ENCODE data around the gene SLC47A2. TPM values are rescaled to one million over a fixed set of nuclear protein-coding genes. Genes with fewer than 3 reads are reported as not detected.

The SLC47A2 gene
- total and polyA plus RNA-seq, 5 experiments from 2014 or later, result not detected

- H3K9me3 Mint-ChIP-seq, result no peaks in the 10 kb centered on the region
- POLR2A ChIA-PET, result no interaction called here
- peaks cover 0 to 7% (median 2%) of the 10 kb centered on the region in 4 donors for H3K4me1 Mint-ChIP-seq
- no peak overlapping the region for H3K4me3 Mint-ChIP-seq
- H3K36me3 Mint-ChIP-seq, result no peaks in the 10 kb centered on the region
- ATAC-seq (no peak), DNase-seq (peak in 1 of 10 donors; percentile 14)
- H3K27me3 Mint-ChIP-seq, result peaks cover 0 to 31% (median 30%) of the 10 kb centered on the region in 5 donors
- peak overlapping the region in 1 of 10 donors; percentile 48 for H3K27ac Mint-ChIP-seq
Measured at GRCh38 chr17:19753661-19754463, 37.5 kb upstream of the SLC47A2 start.

DNA sequence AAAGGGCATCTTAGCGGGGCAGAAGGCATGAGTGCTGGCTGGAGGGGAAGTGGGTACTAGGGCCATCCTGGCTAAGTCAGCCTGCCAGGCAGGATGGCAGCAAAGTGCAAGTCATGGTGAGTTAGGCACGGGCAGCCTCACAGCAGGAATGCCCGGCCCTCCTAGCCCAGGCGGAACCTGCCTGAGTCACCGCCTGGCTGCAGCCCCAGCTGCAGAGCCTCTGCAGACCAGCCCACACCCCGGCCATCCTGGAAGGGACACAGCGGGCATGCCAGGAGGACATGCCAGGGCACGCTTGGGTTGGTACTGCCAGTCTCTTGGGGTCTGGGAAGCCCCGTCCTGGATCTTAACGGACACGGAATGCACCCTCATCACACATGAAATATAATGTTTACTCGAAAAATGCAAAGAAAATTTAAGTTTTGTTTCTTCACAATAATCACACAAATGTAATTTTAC is 36.7 kb upstream of the SLC47A2 start:
- Mint-ChIP-seq H3K27ac (no peak overlapping the region), H3K4me1 (peaks cover 0 to 7% (median 2%) of the 10 kb centered on the region in 4 donors), H3K9me3 (no peaks in the 10 kb centered on the region), H3K27me3 (peaks cover 0 to 33% (median 26%) of the 10 kb centered on the region in 5 donors), H3K4me3 (no peak overlapping the region), H3K36me3 (no peaks in the 10 kb centered on the region)
- DNase-seq (peak in 1 of 10 donors; percentile 22), ATAC-seq (no peak)
- POLR2A ChIA-PET, result no interaction called here

GRCh38 chr17:19752216-19753050 is 36.0 kb upstream of the SLC47A2 start:
- Mint-ChIP-seq H3K4me3 (no peak overlapping the region), H3K4me1 (peaks cover 0 to 7% (median 2%) of the 10 kb centered on the region in 4 donors), H3K9me3 (no peaks in the 10 kb centered on the region), H3K27ac (peak overlapping the region in 1 of 10 donors; percentile 44), H3K27me3 (peaks cover 0 to 33% (median 26%) of the 10 kb centered on the region in 5 donors), H3K36me3 (no peaks in the 10 kb centered on the region)
- POLR2A ChIA-PET, result no interaction called here
- DNase-seq (peak in 1 of 10 donors; percentile 26), ATAC-seq (no peak)

DNA sequence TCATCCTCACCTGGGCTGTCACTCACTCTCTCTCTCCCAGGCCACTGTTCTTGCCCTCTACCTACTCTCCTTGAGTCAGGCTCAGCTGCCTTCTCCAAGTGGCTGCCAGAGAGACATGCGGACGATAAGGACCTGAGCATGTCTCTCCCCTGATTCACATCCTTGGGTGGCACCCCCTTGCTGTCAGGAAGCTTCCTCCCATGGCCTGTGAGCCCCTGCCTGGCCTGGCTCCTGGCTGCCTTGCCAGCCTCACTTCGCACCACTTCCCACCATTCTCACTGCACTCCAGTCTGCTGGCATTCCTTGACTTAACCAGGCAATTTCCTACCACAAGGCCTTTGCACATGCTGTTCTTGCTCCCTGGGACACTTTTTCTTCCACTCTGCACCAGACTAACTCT is 34.5 kb upstream of the SLC47A2 start:
- Mint-ChIP-seq H3K4me3 (no peak overlapping the region), H3K9me3 (no peaks in the 10 kb centered on the region), H3K4me1 (peaks cover 0 to 7% (median 2%) of the 10 kb centered on the region in 4 donors), H3K27me3 (peaks cover 0 to 25% (median 18%) of the 10 kb centered on the region in 5 donors), H3K27ac (peak overlapping the region in 2 of 10 donors; percentile 1 to 15), H3K36me3 (no peaks in the 10 kb centered on the region)
- peak in 1 of 10 donors; percentile 22 for DNase-seq
- no peak for ATAC-seq
- POLR2A ChIA-PET, result interaction anchor here (0.6 kb wide), 1 partner anchor 28 kb away, joined by 6 read pairs; no protein-coding TSS in a partner anchor

DNA sequence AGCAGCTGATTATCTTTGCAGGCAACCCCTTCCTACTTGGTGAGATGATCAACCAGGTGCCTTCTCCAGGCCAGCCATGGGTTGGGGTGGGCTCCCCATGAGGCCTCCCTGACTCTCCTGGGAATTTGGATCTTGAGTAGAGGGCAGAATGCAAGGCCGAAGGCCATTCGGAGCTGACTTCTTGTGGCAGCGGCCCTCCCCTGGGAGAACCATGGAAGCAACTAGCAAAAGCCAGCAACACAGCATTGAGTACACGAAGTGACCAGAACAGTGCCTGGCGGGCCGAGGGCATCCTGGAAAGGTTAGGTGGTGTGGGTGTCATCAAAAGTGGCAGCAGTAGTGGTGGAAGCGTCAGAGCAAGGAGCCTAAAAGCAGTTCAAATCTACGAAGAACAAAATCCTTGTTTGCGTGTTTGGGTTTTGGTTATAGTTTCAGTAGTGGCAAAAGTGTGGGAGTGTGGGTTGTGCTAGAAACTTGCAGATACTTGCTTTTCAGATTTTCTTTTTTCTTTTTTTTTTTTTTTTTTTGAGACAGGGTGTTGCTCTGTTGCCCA is 33.7 kb upstream of the SLC47A2 start:
- Mint-ChIP-seq H3K9me3 (no peaks in the 10 kb centered on the region), H3K27ac (no peak overlapping the region), H3K4me3 (no peak overlapping the region), H3K36me3 (no peaks in the 10 kb centered on the region), H3K27me3 (peaks cover 0 to 23% (median 15%) of the 10 kb centered on the region in 5 donors), H3K4me1 (peaks cover 3 to 6% (median 3%) of the 10 kb centered on the region in 4 donors)
- DNase-seq (peak in 1 of 10 donors; percentile 55), ATAC-seq (no peak)
- POLR2A ChIA-PET, result no interaction called here

DNA sequence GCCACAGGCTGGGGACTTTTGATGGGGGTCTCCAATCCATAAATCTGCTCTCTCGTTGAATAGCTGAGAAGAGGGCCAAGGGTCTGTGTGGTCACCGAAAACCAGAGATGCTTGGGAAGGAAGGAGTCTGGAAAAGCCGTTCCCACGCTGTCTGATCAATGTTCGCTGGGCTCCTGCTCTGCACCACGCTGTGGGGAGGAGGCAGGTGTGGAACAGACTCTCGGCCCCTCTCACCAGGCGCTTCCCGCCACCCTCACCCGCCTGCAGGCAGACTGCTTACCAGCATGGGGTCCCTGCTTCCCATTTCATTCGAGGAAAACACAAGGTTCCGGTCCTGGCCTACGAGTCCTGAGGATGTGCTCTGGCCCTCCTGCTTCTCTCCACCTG is 32.4 kb upstream of the SLC47A2 start:
- H3K4me1 Mint-ChIP-seq, result peaks cover 0 to 12% (median 7%) of the 10 kb centered on the region in 4 donors
- H3K9me3 Mint-ChIP-seq, result no peaks in the 10 kb centered on the region
- DNase-seq (peak in 1 of 10 donors; percentile 35), ATAC-seq (no peak)
- H3K27ac Mint-ChIP-seq, result no peak overlapping the region
- H3K4me3 Mint-ChIP-seq, result no peak overlapping the region
- peaks cover 0 to 18% (median 15%) of the 10 kb centered on the region in 5 donors for H3K27me3 Mint-ChIP-seq
- POLR2A ChIA-PET, result no interaction called here
- H3K36me3 Mint-ChIP-seq, result no peaks in the 10 kb centered on the region

- DNase-seq, result peak in 1 of 10 donors; percentile 51
- peaks cover 0 to 18% (median 15%) of the 10 kb centered on the region in 5 donors for H3K27me3 Mint-ChIP-seq
- POLR2A ChIA-PET, result no interaction called here
- no peaks in the 10 kb centered on the region for H3K9me3 Mint-ChIP-seq
- peak within 1 kb of the TSS in 1 of 10 donors; percentile 58 for H3K4me3 Mint-ChIP-seq
- no peaks in the 10 kb centered on the region for H3K36me3 Mint-ChIP-seq
- H3K27ac Mint-ChIP-seq, result no peak within 1 kb of the TSS
- no peak for ATAC-seq
- peaks cover 0 to 12% (median 7%) of the 10 kb centered on the region in 4 donors for H3K4me1 Mint-ChIP-seq
Measured at GRCh38 chr17:19747829-19748806, 31.7 kb upstream of the SLC47A2 start, which contains the start of gene ALDH3A1. ALDH3A1 (minus strand) TSS chr17:19748298; CDS start chr17:19745129, 3,169 bp downstream.

DNA sequence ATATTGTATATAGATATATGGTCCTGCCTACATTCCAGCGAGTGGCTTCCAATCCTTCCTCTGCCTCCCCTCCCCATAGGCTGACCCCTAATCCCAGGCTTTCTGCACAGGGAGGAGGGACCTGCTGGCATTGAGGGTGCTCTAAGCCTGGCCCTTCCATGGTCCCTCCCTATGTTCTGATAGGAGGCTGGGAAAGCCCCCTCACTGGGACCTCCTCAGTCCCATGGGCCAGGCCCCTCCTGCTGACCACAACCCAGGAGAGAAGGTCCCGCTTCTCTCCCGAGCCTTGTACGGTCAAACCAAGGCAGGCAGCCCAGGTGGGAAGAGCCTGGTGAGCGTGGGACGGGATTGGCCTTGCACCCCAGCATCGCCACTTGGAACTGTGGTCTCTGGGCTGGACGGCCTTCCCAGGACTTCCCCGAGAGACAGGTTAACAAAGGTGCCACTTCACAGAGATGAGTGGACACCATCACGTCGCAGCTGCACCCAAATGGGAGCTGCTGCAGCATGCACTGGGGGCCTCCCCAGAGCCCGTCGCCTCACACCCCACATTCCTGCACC is 30.9 kb upstream of the SLC47A2 start:
- DNase-seq (peak in 1 of 10 donors; percentile 23), ATAC-seq (no peak)
- H3K27ac Mint-ChIP-seq, result no peak overlapping the region
- H3K36me3 Mint-ChIP-seq, result no peaks in the 10 kb centered on the region
- peaks cover 0 to 18% (median 15%) of the 10 kb centered on the region in 5 donors for H3K27me3 Mint-ChIP-seq
- POLR2A ChIA-PET, result interaction anchor here (1.0 kb wide), 1 partner anchor 24 kb away, joined by 3 read pairs; no protein-coding TSS in a partner anchor
- peaks cover 0 to 12% (median 7%) of the 10 kb centered on the region in 4 donors for H3K4me1 Mint-ChIP-seq
- no peaks in the 10 kb centered on the region for H3K9me3 Mint-ChIP-seq
- H3K4me3 Mint-ChIP-seq, result peak overlapping the region in 1 of 10 donors; percentile 58

DNA sequence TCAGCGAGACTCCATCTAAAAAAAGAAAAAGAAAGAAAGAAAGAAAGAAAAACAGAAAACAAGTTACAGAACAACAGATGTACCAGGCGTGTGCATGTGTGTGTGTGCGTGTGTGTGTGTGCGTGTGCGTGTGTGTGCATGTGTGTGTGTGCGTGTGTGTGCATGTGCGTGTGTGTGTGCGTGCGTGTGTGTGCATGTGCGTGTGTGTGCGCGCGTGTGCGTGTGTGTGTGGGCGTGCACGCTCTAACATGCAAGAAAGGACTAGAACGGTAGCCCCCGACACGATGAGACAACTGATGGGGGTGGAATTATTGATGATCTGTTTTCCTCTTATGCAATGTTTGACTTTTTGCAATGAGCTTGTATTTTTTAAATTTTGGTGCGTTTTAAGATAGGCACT is 30.1 kb upstream of the SLC47A2 start:
- Mint-ChIP-seq H3K27ac (peak overlapping the region in 2 of 10 donors; percentile 36 to 65), H3K36me3 (no peaks in the 10 kb centered on the region), H3K4me1 (peaks cover 0 to 12% (median 7%) of the 10 kb centered on the region in 4 donors), H3K27me3 (peaks cover 0 to 18% (median 12%) of the 10 kb centered on the region in 5 donors), H3K9me3 (no peaks in the 10 kb centered on the region), H3K4me3 (peak overlapping the region in 2 of 10 donors; percentile 38 to 71)
- DNase-seq (peak in 1 of 10 donors; percentile 37), ATAC-seq (no peak)
- POLR2A ChIA-PET, result interaction anchor here (1.0 to 3.0 kb wide), 2 partner anchors 25 to 98 kb away, joined by 3 to 28 read pairs; partner anchors contain the start of gene ALDH3A2

DNA sequence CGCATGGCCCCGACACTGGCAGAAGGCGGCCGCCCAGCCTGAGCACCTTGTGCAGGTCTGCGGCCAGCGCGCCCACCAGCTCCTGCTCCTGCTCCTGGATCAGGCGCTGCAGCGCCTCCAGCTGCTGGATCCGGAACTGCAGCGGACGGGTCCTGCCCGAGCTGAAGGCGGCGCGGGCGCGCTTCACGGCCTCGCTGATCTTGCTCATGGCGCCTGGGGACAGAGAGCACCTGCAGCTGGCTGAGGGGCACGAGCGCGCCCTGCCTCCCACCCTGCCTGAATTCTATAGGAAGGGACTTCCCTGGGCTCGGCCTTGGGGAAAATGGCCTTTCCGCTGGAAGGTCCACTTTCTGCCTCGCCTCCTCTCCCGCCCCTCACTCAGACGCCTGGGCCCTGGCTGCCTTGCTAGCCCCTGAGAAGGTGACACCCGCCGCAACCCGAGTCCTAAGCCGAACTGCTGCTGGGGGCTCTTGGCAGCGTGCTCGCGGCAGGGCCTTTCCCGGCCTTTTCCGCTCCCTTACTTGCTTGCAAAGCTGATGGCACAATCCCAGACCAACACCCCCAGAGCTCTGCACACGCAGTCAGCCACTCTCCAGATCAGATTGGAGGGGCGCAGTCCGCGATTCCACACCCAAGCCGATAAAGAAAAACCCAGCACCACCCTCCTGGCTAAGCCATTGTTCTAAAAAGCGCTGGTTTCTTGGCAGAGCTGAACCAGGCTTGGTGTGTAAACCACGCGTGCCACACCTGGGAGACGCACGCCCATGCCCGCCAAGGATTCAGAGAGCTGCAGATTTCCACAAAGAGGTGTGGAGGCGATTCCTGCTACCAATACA is 28.8 kb upstream of the SLC47A2 start:
- Mint-ChIP-seq H3K4me1 (peaks cover 0 to 12% (median 5%) of the 10 kb centered on the region in 4 donors), H3K4me3 (peak overlapping the region; percentile 36 to 88 (median 72)), H3K9me3 (no peaks in the 10 kb centered on the region), H3K36me3 (no peaks in the 10 kb centered on the region), H3K27me3 (peaks cover 0 to 18% (median 8%) of the 10 kb centered on the region in 5 donors), H3K27ac (peak overlapping the region in 4 of 10 donors; percentile 9 to 59 (median 38))
- ATAC-seq (peak; percentile 98), DNase-seq (peak; percentile 73 to 91 (median 84))
- POLR2A ChIA-PET, result interaction anchor here (1.4 to 3.0 kb wide), 3 partner anchors 13 to 97 kb away, joined by 3 to 28 read pairs (median 3); partner anchors contain the start of gene ALDH3A2

All from naive thymus-derived CD8-positive, alpha-beta T cell (primary cell).